Spinal cord (tissue), 10 donors: Measurements from ENCODE around the gene UPK3A. TPM values are rescaled to one million over a fixed set of nuclear protein-coding genes. Genes with fewer than 3 reads are reported as not detected.
"Not testable (repeated sequence)": the region's sequence is repeated elsewhere in the genome, so short reads cannot be mapped to it uniquely, and the experiment has no call there.

Experiments
- DNase-seq, 6 donors: peaks; one replicate each; pipeline versions ENCODE4 v3.0.0 to v3.0.0-alpha.2; 2013 to 2015; ENCODE audit warnings: low spot score in 6 of 6, low read depth in 4 of 6
- H3K27ac ChIP-seq: one replicate; pipeline ENCODE4 v1.5.1; 2013; ENCODE audit warnings: low read depth, low read length, control low read depth
- H3K27me3 ChIP-seq: one replicate; pipeline ENCODE4 v1.6.1; 2013; ENCODE audit warnings: low read length; ENCODE audit not compliant: control insufficient read depth, insufficient read depth
- H3K36me3 ChIP-seq: one replicate; pipeline ENCODE4 v1.6.1; 2013; ENCODE audit warnings: low read length; ENCODE audit not compliant: control insufficient read depth, insufficient read depth
- H3K4me1 ChIP-seq: one replicate; pipeline ENCODE4 v1.6.1; 2013; ENCODE audit warnings: low read length; ENCODE audit not compliant: control insufficient read depth, insufficient read depth
- H3K4me3 ChIP-seq: one replicate; pipeline ENCODE4 v1.5.1; 2013; ENCODE audit warnings: low read depth, low read length, control low read depth
- H3K9me3 ChIP-seq: one replicate; pipeline ENCODE4 v1.6.1; 2013; ENCODE audit warnings: low read length; ENCODE audit not compliant: control insufficient read depth, insufficient read depth
- WGBS: methylation state at CpG from one replicate; pipeline ENCODE4 v1.1.5; 2013; ENCODE audit warnings: missing lambda C conversion rate; ENCODE audit not compliant: insufficient coverage; 5-methylcytosine and 5-hydroxymethylcytosine counted together
- polyA plus RNA-seq, 2 donors: library from polyadenylated mRNA; unstranded; fragments of 120-200 nt; gene quantifications; one replicate each; pipeline ENCODE4 v1.2.1, GENCODE V29; 2013; ENCODE audit not compliant: insufficient read length in 2 of 2
- total RNA-seq, 2 donors: library from RNA; depleted of rRNA in 1 of 2; stranded (reverse); fragments of 120-200 nt in 1 of 2; fragments of >200 nt in 1 of 2; gene quantifications; one replicate each; pipeline versions ENCODE4 v1.2.3 to v1.2.4, GENCODE V29; 2013 to 2014
- donor health status: healthy.

The UPK3A gene
- total and polyA plus RNA-seq, 4 donors, result 0.28 to 0.42 TPM; not detected in 2

GRCh38 chr22:45257941-45258340, 26.8 kb upstream of the UPK3A start:
- H3K36me3 ChIP-seq, result peaks cover 12% of the 10 kb centered on the region
- WGBS, result 97% methylated on average over 4 of the region's 4 CpGs
- H3K4me3 ChIP-seq, DNase-seq, H3K27me3 ChIP-seq, H3K9me3 ChIP-seq, H3K27ac ChIP-seq: not testable (repeated sequence)
- peaks cover 12% of the 10 kb centered on the region for H3K4me1 ChIP-seq

GRCh38 chr22:45259754-45260394, 24.9 kb upstream of the UPK3A start:
- Histone ChIP-seq H3K9me3 (no peaks in the 10 kb centered on the region), H3K27me3 (no peaks in the 10 kb centered on the region), H3K36me3 (peaks cover 14% of the 10 kb centered on the region), H3K27ac (no peak overlapping the region), H3K4me1 (peaks cover 22% of the 10 kb centered on the region), H3K4me3 (no peak overlapping the region)
- no peak for DNase-seq
- WGBS, result 67% methylated on average over 7 of the region's 10 CpGs

- H3K27ac ChIP-seq, H3K9me3 ChIP-seq, DNase-seq, H3K27me3 ChIP-seq, H3K4me3 ChIP-seq: not testable (repeated sequence)
- Histone ChIP-seq H3K36me3 (peaks cover 14% of the 10 kb centered on the region), H3K4me1 (peaks cover 22% of the 10 kb centered on the region)
- WGBS, result 86% methylated on average over 8 of the region's 9 CpGs
These were observed 24.4 kb upstream of the UPK3A start for GRCh38 chr22:45260395-45260759.

- Histone ChIP-seq H3K27me3 (no peaks in the 10 kb centered on the region), H3K27ac (no peak overlapping the region), H3K4me1 (peaks cover 22% of the 10 kb centered on the region), H3K9me3 (no peaks in the 10 kb centered on the region), H3K36me3 (peaks cover 14% of the 10 kb centered on the region), H3K4me3 (no peak overlapping the region)
- WGBS, result 86% methylated on average over 19 of the region's 20 CpGs
- DNase-seq, result no peak
These were observed 23.2 kb upstream of the UPK3A start for GRCh38 chr22:45261407-45262088.

GRCh38 chr22:45262195-45262930, 22.4 kb upstream of the UPK3A start:
- Histone ChIP-seq H3K27me3 (no peaks in the 10 kb centered on the region), H3K4me3 (no peak overlapping the region), H3K4me1 (peaks cover 22% of the 10 kb centered on the region), H3K36me3 (peaks cover 14% of the 10 kb centered on the region), H3K9me3 (no peaks in the 10 kb centered on the region), H3K27ac (no peak overlapping the region)
- DNase-seq, result no peak
- WGBS, result 60% methylated on average over 13 of the region's 13 CpGs

- no peak for DNase-seq
These were observed 21.8 kb upstream of the UPK3A start for GRCh38 chr22:45262931-45263462.

GRCh38 chr22:45263463-45264269, 21.1 kb upstream of the UPK3A start:
- 37% methylated on average over 16 of the region's 17 CpGs for WGBS
- peak in 2 of 6 donors; percentile 46 to 65 for DNase-seq

More at GRCh38 chr22:45262931-45263462, 21.8 kb upstream of the UPK3A start:
- H3K27ac ChIP-seq, result no peak overlapping the region
- H3K9me3 ChIP-seq, result no peaks in the 10 kb centered on the region
- WGBS, result 72% methylated on average over 13 of the region's 14 CpGs
- no peak overlapping the region for H3K4me3 ChIP-seq
- H3K27me3 ChIP-seq, result no peaks in the 10 kb centered on the region
- H3K36me3 ChIP-seq, result peaks cover 14% of the 10 kb centered on the region
- peaks cover 25% of the 10 kb centered on the region for H3K4me1 ChIP-seq

GRCh38 chr22:45265535-45265934, 19.2 kb upstream of the UPK3A start:
- H3K9me3 ChIP-seq, result no peaks in the 10 kb centered on the region
- DNase-seq, result peak in 1 of 6 donors; percentile 82
- peaks cover 14% of the 10 kb centered on the region for H3K36me3 ChIP-seq
- H3K27ac ChIP-seq, result no peak overlapping the region
- 77% methylated on average over 2 of the region's 7 CpGs for WGBS
- H3K27me3 ChIP-seq, result peaks cover 5% of the 10 kb centered on the region
- H3K4me3 ChIP-seq, result no peak overlapping the region
- H3K4me1 ChIP-seq, result peaks cover 37% of the 10 kb centered on the region

More at GRCh38 chr22:45263463-45264269, 21.1 kb upstream of the UPK3A start:
- H3K4me1 ChIP-seq, result peaks cover 28% of the 10 kb centered on the region
- H3K27me3 ChIP-seq, result no peaks in the 10 kb centered on the region
- H3K27ac ChIP-seq, result no peak overlapping the region
- H3K36me3 ChIP-seq, result peaks cover 14% of the 10 kb centered on the region
- H3K9me3 ChIP-seq, result no peaks in the 10 kb centered on the region
- H3K4me3 ChIP-seq, result no peak overlapping the region
